ENCODE data around the gene OR52B6.

The OR52B6 gene

GRCh38 chr11:5547982-5548381 lies 32.7 kb upstream of the OR52B6 start:
- POLR2A ChIA-PET: no interaction called here
- CTCF ChIA-PET: no interaction called here
- H3K4me3 ChIP-seq (ENCODE audit: low read depth, low read length): no peak overlapping the region
- no peak for DNase-seq (ENCODE audit: low read depth, low spot score)
- no peak for TF ChIP-seq CTCF (IDR thresholded peaks at IDR 0.05; ENCODE audit: insufficient read depth, low read length, missing control alignments)

DNA sequence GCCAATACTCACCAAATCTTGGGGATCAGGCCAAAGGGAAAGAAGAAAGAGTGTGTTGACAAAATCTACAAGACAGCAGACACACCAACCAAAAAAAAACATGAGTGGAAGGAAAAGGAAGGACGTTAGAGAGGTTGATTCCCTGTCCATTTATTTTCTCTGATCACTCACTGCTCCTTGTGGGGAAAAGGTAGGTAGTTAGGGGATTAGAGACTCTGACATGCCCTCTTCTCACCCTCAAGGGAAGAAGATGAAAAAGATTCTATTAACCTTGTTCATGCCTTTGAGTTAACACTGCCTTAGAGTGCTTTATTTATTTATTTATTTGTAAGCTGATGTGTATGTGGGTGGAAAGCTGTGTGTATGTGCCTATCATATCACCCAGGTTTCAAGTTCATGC lies 32.2 kb upstream of the OR52B6 start, which contains the start of gene OR52H1:
Gene OR52H1, minus strand, starts transcription at position 101 of the 400 bp plus-strand sequence. CDS start 3,035 bp downstream, outside the sequence.
- DNase-seq (ENCODE audit: low read depth, low spot score): no peak
- H3K4me3 ChIP-seq (ENCODE audit: low read depth, low read length): no peak within 1 kb of the TSS
- ChIA-PET POLR2A (no interaction called here), CTCF (interaction anchor here (1.0 kb wide), 1 partner anchor 72 kb away, joined by 3 read pairs; no protein-coding TSS in a partner anchor)
- no peak for TF ChIP-seq CTCF (IDR thresholded peaks at IDR 0.05; ENCODE audit: insufficient read depth, low read length, missing control alignments)

DNA sequence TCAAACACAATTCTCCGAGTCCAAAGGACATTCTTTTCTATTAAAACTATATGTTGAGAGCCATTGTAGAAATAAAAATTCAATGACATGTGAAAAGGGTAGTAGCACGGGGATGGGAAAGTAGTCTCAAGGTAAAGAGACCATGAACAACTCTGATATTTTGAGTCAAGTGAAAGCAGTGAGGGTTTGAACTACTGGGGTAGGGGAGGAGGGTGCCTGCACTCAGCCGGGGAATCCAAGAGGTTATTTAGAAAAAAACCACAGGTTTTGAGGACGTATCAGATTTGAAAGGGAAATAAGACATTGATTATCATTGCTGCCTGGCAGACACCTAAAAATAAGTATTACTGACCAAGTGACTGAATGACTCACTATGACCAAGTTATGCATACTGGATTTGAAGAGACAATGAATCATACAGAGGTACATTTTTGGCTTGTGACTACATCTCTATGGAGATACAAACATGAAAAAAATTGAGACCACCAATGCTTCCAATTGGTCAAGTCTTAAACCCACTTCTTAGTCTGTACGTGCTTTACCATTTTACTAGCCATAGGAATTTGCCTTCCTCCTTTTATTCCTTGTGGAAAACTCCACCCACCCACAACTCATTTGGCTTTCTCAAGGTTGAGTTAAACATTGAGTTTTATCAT lies 30.1 kb upstream of the OR52B6 start:
- POLR2A ChIA-PET: no interaction called here
- DNase-seq (ENCODE audit: low read depth, low spot score): peak; percentile 40
- H3K4me3 ChIP-seq (ENCODE audit: low read depth, low read length): no peak overlapping the region
- CTCF ChIA-PET: no interaction called here
- TF ChIP-seq CTCF (IDR thresholded peaks at IDR 0.05; ENCODE audit: insufficient read depth, low read length, missing control alignments): no peak

DNA sequence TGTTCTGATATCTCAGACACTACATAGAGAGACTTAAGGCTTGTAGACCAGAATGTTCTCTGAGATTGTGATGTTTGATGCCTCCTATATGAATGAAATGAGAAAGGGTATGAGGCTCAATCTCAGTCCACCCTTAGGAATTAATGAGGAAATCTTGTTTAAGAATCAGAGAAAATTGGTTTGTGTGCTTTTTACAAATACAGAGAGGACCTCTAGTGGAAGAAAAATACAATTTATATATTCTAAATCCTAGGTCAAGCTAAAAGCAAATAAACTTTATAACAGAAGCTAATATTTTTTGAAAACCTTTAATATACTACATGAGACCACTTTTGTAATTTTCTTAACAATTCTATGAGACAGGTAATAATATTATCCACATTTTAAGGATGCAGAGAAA lies 27.3 kb upstream of the OR52B6 start:
- no peak for TF ChIP-seq CTCF (IDR thresholded peaks at IDR 0.05; ENCODE audit: insufficient read depth, low read length, missing control alignments)
- DNase-seq (ENCODE audit: low read depth, low spot score): no peak
- ChIA-PET POLR2A (no interaction called here), CTCF (interaction anchor here (0.7 to 1.4 kb wide), 4 partner anchors 11 to 77 kb away, joined by 3 to 7 read pairs (median 4); partner anchors contain the start of gene UBQLN3)
- no peak overlapping the region for H3K4me3 ChIP-seq (ENCODE audit: low read depth, low read length)

- CTCF ChIA-PET: interaction anchor here (1.5 kb wide), 1 partner anchor 80 kb away, joined by 4 read pairs; no protein-coding TSS in a partner anchor
- POLR2A ChIA-PET: no interaction called here
Measured at GRCh38 chr11:5556596-5557188, 24.0 kb upstream of the OR52B6 start.

More at GRCh38 chr11:5556596-5557188, 24.0 kb upstream of the OR52B6 start:
- TF ChIP-seq CTCF (IDR thresholded peaks at IDR 0.05; ENCODE audit: insufficient read depth, low read length, missing control alignments): no peak
- no peak for DNase-seq (ENCODE audit: low read depth, low spot score)
- H3K4me3 ChIP-seq (ENCODE audit: low read depth, low read length): no peak overlapping the region

All from AG04449 (cell line).